ENCODE results near the gene KCNJ11.
"Not testable (repeated sequence)": the region's sequence is repeated elsewhere in the genome, so short reads cannot be mapped to it uniquely, and the experiment has no call there.

KCNJ11 gene

DNA sequence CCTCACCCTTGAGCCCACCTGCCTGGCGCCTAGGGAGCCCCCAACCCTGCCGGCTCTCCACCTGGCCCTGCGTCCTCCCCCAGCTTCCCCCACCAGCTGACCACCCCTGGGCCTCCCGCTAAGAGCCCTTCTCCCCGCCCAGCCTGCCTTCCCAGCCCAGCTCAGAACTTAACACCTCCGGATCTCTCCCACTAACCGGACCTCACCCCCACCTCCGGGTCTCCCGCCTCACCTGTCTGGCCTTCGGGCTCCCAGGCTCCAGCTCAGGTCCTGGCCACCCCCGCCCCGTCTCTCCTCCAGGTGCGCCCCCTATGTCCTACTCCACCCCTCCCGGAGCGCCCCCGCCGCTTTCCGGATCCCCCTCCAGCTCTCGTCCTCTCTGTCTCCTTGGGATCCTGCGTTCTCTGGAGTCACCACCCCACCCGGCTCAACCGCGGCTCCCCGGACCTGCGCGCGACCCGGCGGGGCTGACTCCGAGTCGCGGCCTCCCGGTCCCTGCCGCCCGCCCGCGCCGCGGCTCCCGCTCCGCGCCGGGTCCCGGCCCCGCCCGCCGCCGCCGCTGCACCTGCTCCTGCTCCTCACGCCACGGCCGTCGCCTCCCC, at the start of gene KCNJ11:
TSS of gene KCNJ11 (minus strand) at position 51 of the 602 bp plus-strand sequence. CDS start 568 bp downstream, outside the sequence.
- DNase-seq, result no peak

GRCh38 chr11:17437366-17437765, 48.9 kb upstream of the KCNJ11 start:
- no peak for DNase-seq

- no peak for DNase-seq
Observed at GRCh38 chr11:17434108-17434507, 45.6 kb upstream of the KCNJ11 start.

GRCh38 chr11:17432002-17432401, 43.5 kb upstream of the KCNJ11 start:
- DNase-seq, result no peak

- DNase-seq, result no peak
Observed at GRCh38 chr11:17431139-17431538, 42.7 kb upstream of the KCNJ11 start.

DNA sequence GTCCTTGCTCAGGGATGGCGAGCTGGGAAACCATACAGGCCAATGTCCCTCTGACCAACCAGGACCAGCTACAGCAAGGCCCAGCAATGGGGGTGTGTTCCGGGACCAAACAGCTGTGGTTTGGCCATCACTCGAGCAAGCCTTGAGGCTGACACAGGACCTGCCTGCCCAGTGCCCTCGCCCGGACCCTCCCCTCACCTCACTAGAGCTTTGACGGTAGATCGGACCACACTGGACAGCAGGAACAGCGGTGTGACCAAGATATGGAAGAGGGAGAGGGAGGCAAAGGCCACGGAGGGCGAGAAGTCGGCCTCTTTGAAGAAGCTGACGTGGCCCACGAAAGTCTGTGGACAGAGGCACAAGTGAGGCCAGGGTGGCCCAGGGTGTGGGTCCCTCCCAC, 42.2 kb upstream of the KCNJ11 start:
- no peak for DNase-seq

- no peak for DNase-seq
Observed at GRCh38 chr11:17428925-17429324, 40.5 kb upstream of the KCNJ11 start.

DNA sequence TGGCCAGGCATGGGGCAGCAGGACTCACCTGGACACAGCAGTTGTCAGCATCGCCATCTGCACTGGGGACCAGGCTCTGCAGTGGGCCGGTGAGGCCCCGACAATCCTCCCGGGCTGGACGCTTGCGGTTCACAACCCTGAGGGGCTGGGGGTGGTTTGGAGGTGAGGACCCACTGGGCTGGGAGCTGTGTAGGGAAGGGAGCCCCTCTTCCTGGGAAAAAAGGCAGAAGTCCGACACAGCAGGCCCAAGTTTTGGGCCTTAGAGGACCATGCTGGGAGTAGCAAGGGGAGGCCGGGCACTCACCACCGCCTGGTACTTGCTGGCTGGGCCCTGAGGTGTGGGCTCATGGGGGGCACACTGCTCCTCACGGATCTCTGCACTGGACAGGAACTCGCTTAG, 39.8 kb upstream of the KCNJ11 start:
- DNase-seq, result no peak

GRCh38 chr11:17426233-17426632, 37.8 kb upstream of the KCNJ11 start:
- DNase-seq, result not testable (repeated sequence)

- DNase-seq, result no peak
Observed at GRCh38 chr11:17423533-17424310, 35.3 kb upstream of the KCNJ11 start.

DNA sequence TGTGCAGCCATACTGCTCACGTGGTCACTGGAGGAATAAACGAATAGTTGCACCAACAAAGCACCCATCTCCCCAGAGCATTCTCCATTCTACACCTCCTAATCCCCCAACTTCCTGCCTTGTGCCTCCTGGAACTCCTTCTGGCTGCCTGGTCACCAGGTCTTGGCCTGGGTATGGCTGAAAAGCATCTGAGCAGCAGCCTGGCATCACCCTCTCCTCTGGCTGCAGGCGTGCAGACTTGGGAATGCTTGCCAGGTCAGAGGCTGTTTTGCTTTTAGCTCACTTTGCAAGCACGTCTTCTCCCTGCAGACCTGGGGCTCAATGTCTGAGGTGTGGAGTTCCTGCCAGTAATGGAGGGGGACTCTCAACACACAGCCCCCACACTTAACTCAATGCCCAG, 33.3 kb upstream of the KCNJ11 start:
- DNase-seq, result no peak

DNA sequence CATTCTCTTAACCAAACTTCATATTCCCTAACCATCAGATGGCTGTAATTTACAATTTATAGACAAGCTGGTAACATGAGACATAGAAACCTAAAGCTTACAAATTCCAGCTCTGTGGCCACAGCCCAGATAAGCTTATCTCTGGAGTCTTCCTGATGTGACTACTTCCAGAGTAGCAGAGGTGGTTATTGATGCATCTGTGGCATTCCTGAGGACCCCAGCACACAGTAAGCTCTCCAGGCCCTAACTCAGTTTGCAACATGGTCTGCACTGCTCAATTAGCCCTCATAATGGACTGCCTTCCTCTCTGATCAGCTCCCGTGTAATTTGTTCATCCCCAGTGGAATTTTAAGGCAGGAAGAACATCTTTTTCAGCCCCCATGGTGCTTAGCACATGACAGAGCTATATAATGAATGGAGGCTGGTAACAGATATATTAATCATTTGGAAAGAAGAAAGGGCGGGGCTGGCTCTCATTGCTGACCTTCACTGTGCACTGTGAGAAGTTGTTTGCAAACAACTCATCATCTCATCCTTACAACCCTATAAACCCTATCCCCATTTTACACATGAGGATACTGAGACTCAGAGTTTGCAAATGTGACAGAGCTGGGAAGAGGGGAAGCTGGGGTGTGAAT, 30.1 kb upstream of the KCNJ11 start:
- DNase-seq, result no peak

DNA sequence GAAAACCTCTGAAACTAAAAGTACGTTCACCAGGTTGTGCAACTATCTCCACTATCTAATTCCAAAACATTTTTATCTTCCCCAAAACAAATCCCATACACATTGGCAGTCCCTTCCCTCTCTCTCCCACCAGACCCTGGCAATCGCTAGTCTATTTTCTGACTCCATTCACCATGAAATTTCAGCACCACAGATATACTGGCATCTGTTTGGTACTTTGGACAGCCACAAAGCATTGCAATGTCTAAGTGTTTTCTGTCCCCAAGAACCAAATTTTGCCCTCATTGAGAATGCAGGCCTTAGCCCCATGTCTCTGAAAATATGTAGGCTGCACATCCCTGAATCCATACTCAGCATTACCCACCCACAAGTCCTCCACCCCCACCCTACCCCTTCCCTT, 28.0 kb upstream of the KCNJ11 start:
- DNase-seq, result no peak

- DNase-seq, result no peak
Observed at GRCh38 chr11:17415523-17416104, 27.2 kb upstream of the KCNJ11 start.

GRCh38 chr11:17414992-17415391, 26.5 kb upstream of the KCNJ11 start:
- DNase-seq, result no peak

GRCh38 chr11:17414317-17414737, 25.9 kb upstream of the KCNJ11 start:
- no peak for DNase-seq

DNA sequence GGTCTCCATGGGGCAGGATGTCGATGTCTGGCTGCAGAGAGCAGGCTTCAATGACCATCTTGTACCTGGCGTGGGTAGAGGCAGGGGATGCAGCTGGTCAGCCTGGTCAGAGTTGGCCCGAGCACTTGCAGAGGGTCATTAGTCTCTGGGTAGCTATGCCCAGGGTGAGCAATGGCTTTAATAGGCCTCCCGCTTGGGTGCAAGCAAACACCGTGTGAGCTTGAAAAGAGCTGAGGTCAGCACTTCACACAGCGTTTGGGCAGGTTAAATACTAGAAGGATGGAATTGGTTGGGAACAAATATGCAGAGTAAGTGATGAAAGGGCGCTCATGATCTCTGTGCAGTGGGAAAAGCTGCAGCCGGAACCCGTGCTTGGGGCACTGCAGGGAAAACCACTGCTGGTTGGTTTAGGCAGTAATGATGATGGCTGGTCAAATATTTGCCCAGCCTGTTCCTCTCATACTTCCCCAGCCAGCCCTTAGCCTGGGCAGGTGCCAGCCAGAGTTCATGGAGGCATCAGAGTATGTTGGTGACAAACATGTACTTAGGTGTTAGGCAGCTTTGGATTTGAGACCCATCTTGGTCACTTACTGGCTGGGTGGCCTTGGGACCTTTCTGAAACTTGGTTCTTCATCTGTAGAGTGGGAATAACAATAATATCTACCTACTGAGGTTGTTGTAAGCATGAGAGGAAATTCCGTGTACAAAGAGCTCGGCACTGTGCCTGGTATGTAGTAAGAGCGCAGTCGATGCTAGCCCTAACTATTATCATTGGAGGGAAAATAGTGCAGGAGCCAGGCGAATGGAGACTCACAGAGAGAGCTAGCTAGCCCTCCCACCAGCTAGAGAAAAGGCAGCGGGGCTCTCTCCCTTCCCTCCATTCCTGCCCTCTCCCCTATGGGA, 25.2 kb upstream of the KCNJ11 start:
- no peak for DNase-seq

- no peak for DNase-seq
Observed at GRCh38 chr11:17412488-17413180, 24.2 kb upstream of the KCNJ11 start.

GRCh38 chr11:17411418-17411817, 23.0 kb upstream of the KCNJ11 start:
- DNase-seq, result no peak

DNA sequence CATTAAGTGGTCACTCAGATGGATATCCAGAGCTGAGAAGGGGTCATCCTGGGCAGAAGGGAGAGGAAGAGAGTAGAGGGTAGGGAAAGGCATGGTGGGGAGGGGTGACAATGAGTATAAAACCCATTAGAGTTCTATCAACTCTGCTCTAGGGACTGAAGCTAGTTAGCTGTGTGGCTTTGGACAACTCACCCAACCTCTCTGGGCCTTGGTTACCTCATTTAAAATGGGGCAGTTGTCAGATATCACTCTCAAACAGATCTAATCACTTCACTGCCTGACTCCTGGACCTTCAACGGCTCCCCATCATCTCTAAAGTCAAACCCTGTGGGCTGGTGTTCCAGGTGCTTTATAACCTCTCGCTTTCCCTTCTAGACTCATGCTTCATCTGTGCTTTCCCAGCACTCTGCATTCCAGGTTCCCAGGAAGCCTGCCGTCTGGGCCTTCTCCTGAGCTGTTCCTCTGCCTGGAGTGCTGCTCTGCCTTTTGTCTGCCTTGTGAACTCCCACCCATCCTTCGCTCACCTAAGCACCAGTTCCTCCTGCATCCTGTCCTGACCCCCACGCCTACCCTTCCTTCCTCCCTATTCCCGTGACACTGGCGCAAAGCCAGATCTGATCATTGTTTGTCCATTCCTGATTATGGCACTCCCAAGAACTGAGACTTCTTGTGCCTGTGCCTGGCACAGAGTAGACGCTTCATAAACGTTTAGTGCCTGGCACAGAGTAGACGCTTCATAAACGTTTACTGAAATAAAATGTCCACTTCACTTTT, 22.3 kb upstream of the KCNJ11 start:
- DNase-seq, result no peak

- no peak for DNase-seq
Observed at GRCh38 chr11:17408641-17409040, 20.2 kb upstream of the KCNJ11 start.

Measured in CD4-positive, alpha-beta T cell treated with Interleukin-4 for 1 hour (primary cell).